ENCODE data around the gene IRGC. TPM values are rescaled to one million over a fixed set of nuclear protein-coding genes. Genes with fewer than 3 reads are reported as not detected.

Gene IRGC
- total RNA-seq, 1 experiment from 2014 or later = not detected

DNA sequence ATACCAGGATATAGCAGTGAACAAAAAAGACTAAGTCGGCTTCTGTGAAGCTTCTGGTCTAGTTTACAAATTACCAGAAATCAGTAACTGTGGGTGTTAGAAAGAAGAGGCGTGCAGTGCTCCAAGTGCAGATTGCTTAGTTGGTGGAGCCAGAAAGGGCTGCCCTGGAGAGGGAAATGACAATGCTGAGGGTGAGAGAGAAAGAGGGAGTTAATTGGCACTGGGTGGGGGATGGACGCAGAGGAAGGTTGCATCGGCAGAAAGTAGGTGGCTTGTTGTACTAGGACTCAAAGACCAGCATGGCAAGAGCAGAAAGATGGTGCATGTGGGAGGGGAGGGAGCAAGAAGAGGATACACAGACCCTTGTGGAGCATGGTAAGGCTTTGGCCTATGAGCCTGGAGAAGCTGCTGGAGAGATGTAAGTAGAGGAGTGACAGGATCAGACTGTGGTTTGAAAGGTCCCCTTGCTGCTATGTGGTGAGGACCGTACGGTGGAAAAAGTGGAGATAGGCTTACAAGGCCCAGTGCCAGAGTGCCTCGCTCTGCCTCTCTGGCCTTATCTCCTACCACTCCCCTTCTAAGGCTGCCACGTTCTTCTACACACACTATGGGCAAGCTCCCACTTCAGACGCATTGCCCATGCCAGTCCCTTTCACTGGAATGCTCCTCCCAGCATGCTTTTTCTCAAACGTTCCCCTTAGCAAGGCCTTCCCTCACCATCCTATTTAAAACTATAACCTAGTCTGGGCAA, 25.4 kb downstream of the IRGC start:
- H3K56ac ChIP-seq (ENCODE audit: insufficient read length, low read depth, low read length) = no peak overlapping the region
- no peak overlapping the region for H2BK5ac ChIP-seq (ENCODE audit: insufficient read length, low read length)
- H3K79me1 ChIP-seq (ENCODE audit: insufficient read depth, low read depth, low read length, poor library complexity, severe bottlenecking) = no peaks in the 10 kb centered on the region
- H3K27me3 ChIP-seq (ENCODE audit: insufficient read depth, low read length) = no peaks in the 10 kb centered on the region
- H3K36me3 Mint-ChIP-seq (ENCODE audit: insufficient read depth in 1 of 3, low read depth in 3 of 3) = peaks cover 50 to 86% (median 83%) of the 10 kb centered on the region in 3 experiments; a peak in 6 of 7 replicates
- no peak overlapping the region for H3T11ph ChIP-seq (ENCODE audit: low read length)
- H3K14ac ChIP-seq (ENCODE audit: insufficient read depth, low read length) = no peak overlapping the region
- no peak overlapping the region for H3K4me2 ChIP-seq (ENCODE audit: insufficient read depth, insufficient read length, low read length)
- H2BK12ac ChIP-seq (ENCODE audit: insufficient read length, low read depth, low read length) = no peak overlapping the region
- H3K79me2 ChIP-seq (ENCODE audit: insufficient read depth, low read length) = no peaks in the 10 kb centered on the region
- H3K23ac ChIP-seq (ENCODE audit: insufficient read length, low read depth, low read length) = no peak overlapping the region
- no peak overlapping the region for H3K4ac ChIP-seq (ENCODE audit: low read depth, low read length)
- no peaks in the 10 kb centered on the region for H3K4me1 ChIP-seq (ENCODE audit: insufficient read depth, low read length)
- H3K9ac ChIP-seq (ENCODE audit: extremely low read depth, insufficient read length, low read length) = no peak overlapping the region
- H3K27ac Mint-ChIP-seq = no peak overlapping the region
- no peak overlapping the region for H2BK120ac ChIP-seq (ENCODE audit: low read depth, low read length, poor library complexity, severe bottlenecking)
- no peak overlapping the region for H3K4me3 Mint-ChIP-seq
- H2BK20ac ChIP-seq (ENCODE audit: low read depth, low read length, poor library complexity, severe bottlenecking) = no peak overlapping the region
- DNase-seq = no peak
- H3K9me3 ChIP-seq (ENCODE audit: control insufficient read depth, low read depth, low read length) = no peaks in the 10 kb centered on the region
- TF ChIP-seq, protein P1, sequence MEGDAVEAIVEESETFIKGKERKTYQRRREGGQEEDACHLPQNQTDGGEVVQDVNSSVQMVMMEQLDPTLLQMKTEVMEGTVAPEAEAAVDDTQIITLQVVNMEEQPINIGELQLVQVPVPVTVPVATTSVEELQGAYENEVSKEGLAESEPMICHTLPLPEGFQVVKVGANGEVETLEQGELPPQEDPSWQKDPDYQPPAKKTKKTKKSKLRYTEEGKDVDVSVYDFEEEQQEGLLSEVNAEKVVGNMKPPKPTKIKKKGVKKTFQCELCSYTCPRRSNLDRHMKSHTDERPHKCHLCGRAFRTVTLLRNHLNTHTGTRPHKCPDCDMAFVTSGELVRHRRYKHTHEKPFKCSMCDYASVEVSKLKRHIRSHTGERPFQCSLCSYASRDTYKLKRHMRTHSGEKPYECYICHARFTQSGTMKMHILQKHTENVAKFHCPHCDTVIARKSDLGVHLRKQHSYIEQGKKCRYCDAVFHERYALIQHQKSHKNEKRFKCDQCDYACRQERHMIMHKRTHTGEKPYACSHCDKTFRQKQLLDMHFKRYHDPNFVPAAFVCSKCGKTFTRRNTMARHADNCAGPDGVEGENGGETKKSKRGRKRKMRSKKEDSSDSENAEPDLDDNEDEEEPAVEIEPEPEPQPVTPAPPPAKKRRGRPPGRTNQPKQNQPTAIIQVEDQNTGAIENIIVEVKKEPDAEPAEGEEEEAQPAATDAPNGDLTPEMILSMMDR (conservative IDR thresholded peaks at IDR 0.05) = no peak
- no peak overlapping the region for H2AFZ ChIP-seq (ENCODE audit: low read length)
- H4K8ac ChIP-seq (replicated peaks; ENCODE audit: insufficient read length, low read depth, low read length) = no peak overlapping the region
- no peaks in the 10 kb centered on the region for H4K20me1 ChIP-seq (ENCODE audit: control insufficient read depth, insufficient read depth, insufficient read length)
- WGBS (ENCODE audit: extremely low coverage, insufficient read length, low lambda C conversion rate) = no CpG with 5 or more reads among the region's 10 CpGs
- no peak overlapping the region for H3K27ac ChIP-seq (ENCODE audit: insufficient read length, low read depth, low read length)
- H2BK15ac ChIP-seq (ENCODE audit: low read depth, low read length) = no peak overlapping the region
- H4K91ac ChIP-seq (ENCODE audit: insufficient read length, low read depth, low read length) = no peak overlapping the region
- H4K5ac ChIP-seq (ENCODE audit: insufficient read length, low read depth, low read length) = no peak overlapping the region
- H3K18ac ChIP-seq (ENCODE audit: insufficient read length, low read depth, low read length) = no peak overlapping the region
- H3K9me3 Mint-ChIP-seq = no peaks in the 10 kb centered on the region
- H3K23me2 ChIP-seq (ENCODE audit: insufficient read length, low read depth, low read length, poor library complexity, severe bottlenecking) = no peaks in the 10 kb centered on the region
- no peaks in the 10 kb centered on the region for H3K4me1 Mint-ChIP-seq
- H3K27me3 Mint-ChIP-seq (ENCODE audit: low read depth) = no peaks in the 10 kb centered on the region
- no peak overlapping the region for H2AK5ac ChIP-seq (ENCODE audit: insufficient read length, low read length)

Data from H9 (cell line).